WTC11 (cell line): ENCODE data around the gene CHRNA5. TPM values are rescaled to one million over a fixed set of nuclear protein-coding genes. Genes with fewer than 3 reads are reported as not detected.
A peak's percentile ranks its signal among the peaks of the same experiment; 100 is the strongest.
"Not testable (repeated sequence)": the region's sequence is repeated elsewhere in the genome, so short reads cannot be mapped to it uniquely, and the experiment has no call there.

Experiments used
- ATAC-seq: fragments of 200-7000 bp; cut with Tn5 transposase; 2 replicates; pipeline ENCODE4 v1.10.0; 2021; ENCODE audit warnings: mild to moderate bottlenecking, moderate library complexity
- CTCF ChIA-PET: fragments of 300-600 bp; sonication (Branson Sonifier 250); formaldehyde crosslinking; loops from one replicate; lab custom pipeline; 2021; ENCODE audit warnings: antibody characterized with exemption; lab: Charles Lee
- POLR2A ChIA-PET: fragments of 350-600 bp; sonication (Branson Sonifier 250); formaldehyde crosslinking; loops from one replicate; lab custom pipeline; 2021; ENCODE audit warnings: antibody characterized with exemption; lab: Charles Lee
- DNase-seq: peaks from one replicate; pipeline ENCODE4 v3.0.0; 2021; ENCODE audit warnings: low spot score
- H3K27ac Mint-ChIP-seq: 2 replicates; pipeline ENCODE4 v1.8.0; 2021; ENCODE audit warnings: mixed read lengths
- H3K27me3 Mint-ChIP-seq: 2 replicates; pipeline ENCODE4 v1.8.0; 2021; ENCODE audit warnings: low read depth, mild to moderate bottlenecking, moderate library complexity, mixed read lengths
- H3K36me3 Mint-ChIP-seq: 2 replicates; pipeline ENCODE4 v1.8.0; 2021; ENCODE audit warnings: mixed read lengths
- H3K4me1 Mint-ChIP-seq: 2 replicates; pipeline ENCODE4 v1.8.0; 2022; ENCODE audit warnings: mixed read lengths
- H3K4me3 Mint-ChIP-seq: 2 replicates; pipeline ENCODE4 v1.8.0; 2021; ENCODE audit warnings: mild to moderate bottlenecking, moderate library complexity, mixed read lengths
- H3K9me3 Mint-ChIP-seq: 2 replicates; pipeline ENCODE4 v1.8.0; 2021; ENCODE audit warnings: mixed read lengths
- ESRRA ChIP-seq: sonication (generic); formaldehyde crosslinking; IDR thresholded peaks from 2 replicates; pipeline ENCODE4 v1.8.1; 2022; ENCODE audit warnings: mild to moderate bottlenecking, missing genetic modification reagents, borderline replicate concordance
- JAZF1 ChIP-seq: fragments of 250-450 bp; sonication (Bioruptor Pico); IDR thresholded peaks from 2 replicates; pipeline ENCODE4 v1.9.0; 2021; ENCODE audit warnings: moderate library complexity, mild to moderate bottlenecking, inconsistent platforms
- NFYB ChIP-seq: sonication (generic); formaldehyde crosslinking; conservative IDR thresholded peaks from 2 replicates; pipeline ENCODE4 v1.8.0; 2022; ENCODE audit warnings: low read depth, missing genetic modification reagents
- NR3C1 ChIP-seq: sonication (generic); formaldehyde crosslinking; conservative IDR thresholded peaks from 2 replicates; pipeline ENCODE4 v1.8.1; 2023; ENCODE audit warnings: low read depth, mild to moderate bottlenecking, missing genetic modification reagents
- OVOL2 ChIP-seq: fragments of 250-450 bp; sonication (Bioruptor Pico); IDR thresholded peaks from 2 replicates; pipeline ENCODE4 v1.9.0; 2021; ENCODE audit warnings: mild to moderate bottlenecking, borderline replicate concordance
- ZNF263 ChIP-seq: sonication (generic); formaldehyde crosslinking; IDR thresholded peaks from 2 replicates; pipeline ENCODE4 v1.8.1; 2022; ENCODE audit warnings: low read depth, mild to moderate bottlenecking, moderate library complexity, missing genetic modification reagents
- ZNF317 ChIP-seq: sonication (generic); formaldehyde crosslinking; IDR thresholded peaks from 2 replicates; pipeline ENCODE4 v1.8.1; 2023; ENCODE audit warnings: low read depth, mild to moderate bottlenecking, moderate library complexity, missing genetic modification reagents, borderline replicate concordance
- total RNA-seq: library from RNA; stranded (reverse); gene quantifications from 3 replicates; pipeline ENCODE4 v1.2.3, GENCODE V29; 2021
- TF ChIP-seq, protein P1 (sequence below): fragments of 200-600 bp; IDR thresholded peaks from 2 replicates; pipeline ENCODE4 v1.8.0; 2022; ENCODE audit warnings: antibody characterized with exemption
- TF ChIP-seq, protein P2 (sequence below): fragments of 250-450 bp; sonication (Bioruptor Pico); IDR thresholded peaks from 2 replicates; pipeline ENCODE4 v1.8.0; 2021; ENCODE audit warnings: mild to moderate bottlenecking
- TF ChIP-seq, protein P3 (sequence below): sonication (generic); formaldehyde crosslinking; IDR thresholded peaks from 2 replicates; pipeline ENCODE4 v1.8.0; 2022; ENCODE audit warnings: mild to moderate bottlenecking, missing genetic modification reagents
- TF ChIP-seq, protein P4 (sequence below): sonication (generic); formaldehyde crosslinking; IDR thresholded peaks from 2 replicates; pipeline ENCODE4 v1.8.0; 2022; ENCODE audit warnings: mild to moderate bottlenecking, missing genetic modification reagents
- TF ChIP-seq, protein P5 (sequence below): fragments of 250-450 bp; sonication (Bioruptor Pico); IDR thresholded peaks from 2 replicates; pipeline ENCODE4 v2.1.2; 2022; ENCODE audit warnings: mild to moderate bottlenecking, moderate library complexity
- TF ChIP-seq, protein P6 (sequence below): sonication (generic); formaldehyde crosslinking; IDR thresholded peaks from 2 replicates; pipeline ENCODE4 v1.8.1; 2022; ENCODE audit warnings: mild to moderate bottlenecking, moderate library complexity, missing genetic modification reagents
- TF ChIP-seq, protein P7 (sequence below): sonication (generic); formaldehyde crosslinking; IDR thresholded peaks from 2 replicates; pipeline ENCODE4 v1.8.0; 2022; ENCODE audit warnings: missing genetic modification reagents
- TF ChIP-seq, protein P8 (sequence below): sonication (generic); formaldehyde crosslinking; IDR thresholded peaks from 2 replicates; pipeline ENCODE4 v1.8.0; 2022; ENCODE audit warnings: mild to moderate bottlenecking, missing genetic modification reagents

CHRNA5 gene
- total RNA-seq, 1 experiment from 2014 or later: 21.0 TPM

DNA sequence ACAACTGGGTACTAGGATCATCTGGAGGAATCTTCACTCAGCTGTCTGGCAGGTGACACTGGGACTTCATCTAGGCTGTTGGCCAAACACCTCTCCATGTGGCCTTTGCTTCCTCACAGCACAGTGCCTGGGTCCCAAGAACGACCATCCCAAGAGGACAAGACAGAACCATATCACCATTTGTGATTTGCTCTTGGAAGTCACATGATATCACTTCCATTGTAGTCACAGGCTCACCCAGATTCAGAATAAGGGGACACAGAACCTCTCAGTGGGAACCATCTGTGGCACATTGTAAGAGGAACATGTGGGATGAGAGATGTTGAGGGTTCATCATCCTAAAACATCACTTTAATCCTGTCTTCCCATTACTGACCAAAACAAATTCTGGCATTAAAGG, 27.0 kb upstream of the CHRNA5 start:
- no peak overlapping the region for H3K27ac Mint-ChIP-seq
- no peak for TF ChIP-seq ZNF263 (CRISPR knock-in tag)
- no peak for TF ChIP-seq NFYB (CRISPR knock-in tag)
- TF ChIP-seq, protein P1, sequence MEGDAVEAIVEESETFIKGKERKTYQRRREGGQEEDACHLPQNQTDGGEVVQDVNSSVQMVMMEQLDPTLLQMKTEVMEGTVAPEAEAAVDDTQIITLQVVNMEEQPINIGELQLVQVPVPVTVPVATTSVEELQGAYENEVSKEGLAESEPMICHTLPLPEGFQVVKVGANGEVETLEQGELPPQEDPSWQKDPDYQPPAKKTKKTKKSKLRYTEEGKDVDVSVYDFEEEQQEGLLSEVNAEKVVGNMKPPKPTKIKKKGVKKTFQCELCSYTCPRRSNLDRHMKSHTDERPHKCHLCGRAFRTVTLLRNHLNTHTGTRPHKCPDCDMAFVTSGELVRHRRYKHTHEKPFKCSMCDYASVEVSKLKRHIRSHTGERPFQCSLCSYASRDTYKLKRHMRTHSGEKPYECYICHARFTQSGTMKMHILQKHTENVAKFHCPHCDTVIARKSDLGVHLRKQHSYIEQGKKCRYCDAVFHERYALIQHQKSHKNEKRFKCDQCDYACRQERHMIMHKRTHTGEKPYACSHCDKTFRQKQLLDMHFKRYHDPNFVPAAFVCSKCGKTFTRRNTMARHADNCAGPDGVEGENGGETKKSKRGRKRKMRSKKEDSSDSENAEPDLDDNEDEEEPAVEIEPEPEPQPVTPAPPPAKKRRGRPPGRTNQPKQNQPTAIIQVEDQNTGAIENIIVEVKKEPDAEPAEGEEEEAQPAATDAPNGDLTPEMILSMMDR: no peak
- TF ChIP-seq, protein P2, sequence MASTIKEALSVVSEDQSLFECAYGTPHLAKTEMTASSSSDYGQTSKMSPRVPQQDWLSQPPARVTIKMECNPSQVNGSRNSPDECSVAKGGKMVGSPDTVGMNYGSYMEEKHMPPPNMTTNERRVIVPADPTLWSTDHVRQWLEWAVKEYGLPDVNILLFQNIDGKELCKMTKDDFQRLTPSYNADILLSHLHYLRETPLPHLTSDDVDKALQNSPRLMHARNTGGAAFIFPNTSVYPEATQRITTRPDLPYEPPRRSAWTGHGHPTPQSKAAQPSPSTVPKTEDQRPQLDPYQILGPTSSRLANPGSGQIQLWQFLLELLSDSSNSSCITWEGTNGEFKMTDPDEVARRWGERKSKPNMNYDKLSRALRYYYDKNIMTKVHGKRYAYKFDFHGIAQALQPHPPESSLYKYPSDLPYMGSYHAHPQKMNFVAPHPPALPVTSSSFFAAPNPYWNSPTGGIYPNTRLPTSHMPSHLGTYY (CRISPR knock-in tag): no peak
- TF ChIP-seq, protein P3, sequence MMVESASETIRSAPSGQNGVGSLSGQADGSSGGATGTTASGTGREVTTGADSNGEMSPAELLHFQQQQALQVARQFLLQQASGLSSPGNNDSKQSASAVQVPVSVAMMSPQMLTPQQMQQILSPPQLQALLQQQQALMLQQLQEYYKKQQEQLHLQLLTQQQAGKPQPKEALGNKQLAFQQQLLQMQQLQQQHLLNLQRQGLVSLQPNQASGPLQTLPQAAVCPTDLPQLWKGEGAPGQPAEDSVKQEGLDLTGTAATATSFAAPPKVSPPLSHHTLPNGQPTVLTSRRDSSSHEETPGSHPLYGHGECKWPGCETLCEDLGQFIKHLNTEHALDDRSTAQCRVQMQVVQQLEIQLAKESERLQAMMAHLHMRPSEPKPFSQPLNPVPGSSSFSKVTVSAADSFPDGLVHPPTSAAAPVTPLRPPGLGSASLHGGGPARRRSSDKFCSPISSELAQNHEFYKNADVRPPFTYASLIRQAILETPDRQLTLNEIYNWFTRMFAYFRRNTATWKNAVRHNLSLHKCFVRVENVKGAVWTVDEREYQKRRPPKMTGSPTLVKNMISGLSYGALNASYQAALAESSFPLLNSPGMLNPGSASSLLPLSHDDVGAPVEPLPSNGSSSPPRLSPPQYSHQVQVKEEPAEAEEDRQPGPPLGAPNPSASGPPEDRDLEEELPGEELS (CRISPR knock-in tag): no peak
- no peak for TF ChIP-seq JAZF1 (CRISPR knock-in tag)
- TF ChIP-seq, protein P4, sequence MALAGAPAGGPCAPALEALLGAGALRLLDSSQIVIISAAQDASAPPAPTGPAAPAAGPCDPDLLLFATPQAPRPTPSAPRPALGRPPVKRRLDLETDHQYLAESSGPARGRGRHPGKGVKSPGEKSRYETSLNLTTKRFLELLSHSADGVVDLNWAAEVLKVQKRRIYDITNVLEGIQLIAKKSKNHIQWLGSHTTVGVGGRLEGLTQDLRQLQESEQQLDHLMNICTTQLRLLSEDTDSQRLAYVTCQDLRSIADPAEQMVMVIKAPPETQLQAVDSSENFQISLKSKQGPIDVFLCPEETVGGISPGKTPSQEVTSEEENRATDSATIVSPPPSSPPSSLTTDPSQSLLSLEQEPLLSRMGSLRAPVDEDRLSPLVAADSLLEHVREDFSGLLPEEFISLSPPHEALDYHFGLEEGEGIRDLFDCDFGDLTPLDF (CRISPR knock-in tag): no peak
- TF ChIP-seq, protein P5, sequence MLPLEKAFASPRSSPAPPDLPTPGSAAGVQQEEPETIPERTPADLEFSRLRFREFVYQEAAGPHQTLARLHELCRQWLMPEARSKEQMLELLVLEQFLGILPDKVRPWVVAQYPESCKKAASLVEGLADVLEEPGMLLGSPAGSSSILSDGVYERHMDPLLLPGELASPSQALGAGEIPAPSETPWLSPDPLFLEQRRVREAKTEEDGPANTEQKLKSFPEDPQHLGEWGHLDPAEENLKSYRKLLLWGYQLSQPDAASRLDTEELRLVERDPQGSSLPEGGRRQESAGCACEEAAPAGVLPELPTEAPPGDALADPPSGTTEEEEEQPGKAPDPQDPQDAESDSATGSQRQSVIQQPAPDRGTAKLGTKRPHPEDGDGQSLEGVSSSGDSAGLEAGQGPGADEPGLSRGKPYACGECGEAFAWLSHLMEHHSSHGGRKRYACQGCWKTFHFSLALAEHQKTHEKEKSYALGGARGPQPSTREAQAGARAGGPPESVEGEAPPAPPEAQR (CRISPR knock-in tag): no peak
- TF ChIP-seq, protein P6, sequence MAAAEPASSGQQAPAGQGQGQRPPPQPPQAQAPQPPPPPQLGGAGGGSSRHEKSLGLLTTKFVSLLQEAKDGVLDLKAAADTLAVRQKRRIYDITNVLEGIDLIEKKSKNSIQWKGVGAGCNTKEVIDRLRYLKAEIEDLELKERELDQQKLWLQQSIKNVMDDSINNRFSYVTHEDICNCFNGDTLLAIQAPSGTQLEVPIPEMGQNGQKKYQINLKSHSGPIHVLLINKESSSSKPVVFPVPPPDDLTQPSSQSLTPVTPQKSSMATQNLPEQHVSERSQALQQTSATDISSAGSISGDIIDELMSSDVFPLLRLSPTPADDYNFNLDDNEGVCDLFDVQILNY (CRISPR knock-in tag): no peak
- no peak for TF ChIP-seq ESRRA (CRISPR knock-in tag)
- TF ChIP-seq OVOL2 (CRISPR knock-in tag): no peak
- TF ChIP-seq ZNF317 (CRISPR knock-in tag): no peak
- TF ChIP-seq, protein P7, sequence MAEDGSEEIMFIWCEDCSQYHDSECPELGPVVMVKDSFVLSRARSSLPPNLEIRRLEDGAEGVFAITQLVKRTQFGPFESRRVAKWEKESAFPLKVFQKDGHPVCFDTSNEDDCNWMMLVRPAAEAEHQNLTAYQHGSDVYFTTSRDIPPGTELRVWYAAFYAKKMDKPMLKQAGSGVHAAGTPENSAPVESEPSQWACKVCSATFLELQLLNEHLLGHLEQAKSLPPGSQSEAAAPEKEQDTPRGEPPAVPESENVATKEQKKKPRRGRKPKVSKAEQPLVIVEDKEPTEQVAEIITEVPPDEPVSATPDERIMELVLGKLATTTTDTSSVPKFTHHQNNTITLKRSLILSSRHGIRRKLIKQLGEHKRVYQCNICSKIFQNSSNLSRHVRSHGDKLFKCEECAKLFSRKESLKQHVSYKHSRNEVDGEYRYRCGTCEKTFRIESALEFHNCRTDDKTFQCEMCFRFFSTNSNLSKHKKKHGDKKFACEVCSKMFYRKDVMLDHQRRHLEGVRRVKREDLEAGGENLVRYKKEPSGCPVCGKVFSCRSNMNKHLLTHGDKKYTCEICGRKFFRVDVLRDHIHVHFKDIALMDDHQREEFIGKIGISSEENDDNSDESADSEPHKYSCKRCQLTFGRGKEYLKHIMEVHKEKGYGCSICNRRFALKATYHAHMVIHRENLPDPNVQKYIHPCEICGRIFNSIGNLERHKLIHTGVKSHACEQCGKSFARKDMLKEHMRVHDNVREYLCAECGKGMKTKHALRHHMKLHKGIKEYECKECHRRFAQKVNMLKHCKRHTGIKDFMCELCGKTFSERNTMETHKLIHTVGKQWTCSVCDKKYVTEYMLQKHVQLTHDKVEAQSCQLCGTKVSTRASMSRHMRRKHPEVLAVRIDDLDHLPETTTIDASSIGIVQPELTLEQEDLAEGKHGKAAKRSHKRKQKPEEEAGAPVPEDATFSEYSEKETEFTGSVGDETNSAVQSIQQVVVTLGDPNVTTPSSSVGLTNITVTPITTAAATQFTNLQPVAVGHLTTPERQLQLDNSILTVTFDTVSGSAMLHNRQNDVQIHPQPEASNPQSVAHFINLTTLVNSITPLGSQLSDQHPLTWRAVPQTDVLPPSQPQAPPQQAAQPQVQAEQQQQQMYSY: no peak
- no peak for TF ChIP-seq NR3C1
- TF ChIP-seq, protein P8, sequence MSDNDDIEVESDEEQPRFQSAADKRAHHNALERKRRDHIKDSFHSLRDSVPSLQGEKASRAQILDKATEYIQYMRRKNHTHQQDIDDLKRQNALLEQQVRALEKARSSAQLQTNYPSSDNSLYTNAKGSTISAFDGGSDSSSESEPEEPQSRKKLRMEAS: no peak
- POLR2A ChIA-PET: no interaction called here
- no peak overlapping the region for H3K4me3 Mint-ChIP-seq
- no peaks in the 10 kb centered on the region for H3K27me3 Mint-ChIP-seq
- H3K4me1 Mint-ChIP-seq: peaks cover 11% of the 10 kb centered on the region
- CTCF ChIA-PET: no interaction called here
- peaks cover 17% of the 10 kb centered on the region for H3K36me3 Mint-ChIP-seq
- no peak for DNase-seq
- H3K9me3 Mint-ChIP-seq: no peaks in the 10 kb centered on the region
- ATAC-seq: no peak

DNA sequence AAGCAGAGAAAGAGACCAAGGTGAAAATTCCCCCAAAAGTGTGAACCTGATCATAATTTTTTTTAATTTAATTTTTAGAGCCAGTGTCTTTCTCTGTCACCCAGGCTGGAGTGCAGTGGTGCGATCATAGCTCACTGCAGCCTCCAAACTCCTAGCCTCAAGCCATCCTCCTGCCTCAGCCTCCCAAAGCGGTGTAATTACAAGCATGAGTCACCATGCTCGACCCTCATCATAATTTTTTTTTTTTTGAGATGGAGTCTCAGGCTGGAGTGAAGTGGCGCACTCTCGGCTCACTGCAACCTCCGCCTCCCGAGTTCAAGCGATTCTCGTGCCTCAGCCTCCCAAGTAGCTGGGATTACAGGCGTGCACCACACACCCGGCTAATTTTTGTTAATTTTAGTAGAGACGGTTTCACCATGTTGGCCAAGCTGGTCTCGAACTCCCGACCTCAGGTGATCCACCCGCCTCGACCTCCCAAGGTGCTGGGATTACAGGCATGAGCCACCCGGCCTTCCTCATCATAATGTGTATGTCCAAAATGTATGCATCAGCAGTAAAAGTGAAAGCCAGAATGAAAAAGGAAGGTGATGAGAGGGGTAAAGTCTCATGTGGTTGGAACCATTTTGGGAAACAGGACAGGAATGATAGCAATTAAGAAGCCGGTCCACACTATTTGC, 25.7 kb upstream of the CHRNA5 start:
- not testable (repeated sequence) for ATAC-seq, H3K9me3 Mint-ChIP-seq, DNase-seq, H3K27me3 Mint-ChIP-seq
- Mint-ChIP-seq H3K4me3 (peak overlapping the region; percentile 96), H3K27ac (peak overlapping the region; percentile 96), H3K36me3 (peaks cover 22% of the 10 kb centered on the region), H3K4me1 (peaks cover 11% of the 10 kb centered on the region)
- ChIA-PET CTCF (interaction anchor here (0.8 to 2.1 kb wide), 6 partner anchors 31 to 426 kb away, joined by 3 to 10 read pairs (median 4); no protein-coding TSS in a partner anchor), POLR2A (interaction anchor here (0.8 to 3.4 kb wide), 2 partner anchors 26 to 273 kb away, joined by 4 to 35 read pairs; partner anchors contain the start of gene CHRNA5)
